Ovary (tissue), 9 donors: ENCODE measurements around the gene MCCC1. TPM values are rescaled to one million over a fixed set of nuclear protein-coding genes. Genes with fewer than 3 reads are reported as not detected.

Source experiments
- DNase-seq, 5 donors: peaks; one replicate each; pipeline ENCODE4 v3.0.0-alpha.2; 2019 to 2020
- H3K27ac ChIP-seq, 2 donors: fragments of 200-600 bp; one replicate each; pipeline versions ENCODE4 v1.5.1 to v1.8.0; 2019 to 2022
- H3K27me3 ChIP-seq: fragments of 200-600 bp; one replicate; pipeline ENCODE4 v1.8.0; 2022
- H3K36me3 ChIP-seq: fragments of 200-600 bp; sonication (generic); one replicate; pipeline ENCODE4 v1.5.1; 2019
- H3K4me1 ChIP-seq: one replicate; pipeline ENCODE4 v1.8.1; 2013; ENCODE audit warnings: mild to moderate bottlenecking, moderate library complexity; ENCODE audit not compliant: insufficient read depth
- H3K4me3 ChIP-seq: fragments of 200-600 bp; sonication (generic); one replicate; pipeline ENCODE4 v1.5.1; 2017
- H3K9me3 ChIP-seq, 2 donors: fragments of 200-600 bp in 1 of 2; sonication (generic) in 1 of 2; one replicate each; pipeline versions ENCODE4 v1.5.1 to v1.8.1; 2013 to 2019; ENCODE audit warnings: mild to moderate bottlenecking in 1 of 2, moderate library complexity in 1 of 2
- EP300 ChIP-seq: sonication (generic); formaldehyde crosslinking; IDR thresholded peaks from one replicate; pipeline ENCODE4 v1.6.1; 2017; ENCODE audit warnings: antibody characterized with exemption
- POLR2A ChIP-seq: fragments of 450-650 bp; IDR thresholded peaks from one replicate; pipeline ENCODE4 v1.6.1; 2017; ENCODE audit warnings: antibody characterized with exemption, mild to moderate bottlenecking, moderate library complexity
- WGBS, 3 donors: extraction: QIAGEN DNeasy Blood & Tissue Kit in 1 of 3; methylation state at CpG; one replicate each; pipeline versions ENCODE4 v1.1.5 to v1.1.7; 2013 to 2017; 5-methylcytosine and 5-hydroxymethylcytosine counted together
- intact Hi-C, 4 donors: fragments of 100-400 bp; cut with DNase I; formaldehyde crosslinking; loops; one replicate each; pipeline versions ENCODE4 v1.11.0 to v1.15.1; 2022 to 2023
- polyA plus RNA-seq, 2 donors: library from polyadenylated mRNA; stranded (reverse); fragments of 200-250 nt in 1 of 2; fragments of 350-450 nt in 1 of 2; fragmentation: Illumina TruSeq in 1 of 2; extraction: RNeasy Lipid Tissue Mini Kit (QIAGEN cat#74804) in 1 of 2; gene quantifications; one replicate each; pipeline ENCODE4 v1.2.3, GENCODE V29; 2013 to 2014
- total RNA-seq, 7 donors: library from RNA; depleted of rRNA in 2 of 7; stranded (reverse); fragments of >200 nt in 2 of 7; fragmentation: NEBNext Ultra II Directional in 3 of 7; extraction: Animal tissue kit (Norgen Biotek cat#: 25700) in 3 of 7; gene quantifications; one replicate each; pipeline versions ENCODE4 v1.1.0 to v1.2.4, GENCODE V29; 2016 to 2023
- TF ChIP-seq, protein P1 (sequence below), 3 donors: fragments of 450-650 bp in 2 of 3; fragments of 200-600 bp in 1 of 3; IDR thresholded peaks; one replicate each; pipeline versions ENCODE4 v1.5.1 to v1.8.0; 2016 to 2022; ENCODE audit warnings: antibody characterized with exemption in 3 of 3, mild to moderate bottlenecking in 1 of 3
- donor health status: DM: no; HTN: no; CAD: no; lungs with moderate emphysema.
- donor health status: DM: no; HTN: no; CAD: no.
- donor health status: Bipolar disorder and iron deficiency.
- donor health status: DM: yes; HTN: yes; CAD: no.
- donor health status: DM: no; HTN: no; CAD: no.
- donor health status: DM: yes; HTN: yes; CAD: no.

MCCC1 gene
- total and polyA plus RNA-seq, 9 donors: 21.7 to 32.8 (median 28.5) TPM

DNA sequence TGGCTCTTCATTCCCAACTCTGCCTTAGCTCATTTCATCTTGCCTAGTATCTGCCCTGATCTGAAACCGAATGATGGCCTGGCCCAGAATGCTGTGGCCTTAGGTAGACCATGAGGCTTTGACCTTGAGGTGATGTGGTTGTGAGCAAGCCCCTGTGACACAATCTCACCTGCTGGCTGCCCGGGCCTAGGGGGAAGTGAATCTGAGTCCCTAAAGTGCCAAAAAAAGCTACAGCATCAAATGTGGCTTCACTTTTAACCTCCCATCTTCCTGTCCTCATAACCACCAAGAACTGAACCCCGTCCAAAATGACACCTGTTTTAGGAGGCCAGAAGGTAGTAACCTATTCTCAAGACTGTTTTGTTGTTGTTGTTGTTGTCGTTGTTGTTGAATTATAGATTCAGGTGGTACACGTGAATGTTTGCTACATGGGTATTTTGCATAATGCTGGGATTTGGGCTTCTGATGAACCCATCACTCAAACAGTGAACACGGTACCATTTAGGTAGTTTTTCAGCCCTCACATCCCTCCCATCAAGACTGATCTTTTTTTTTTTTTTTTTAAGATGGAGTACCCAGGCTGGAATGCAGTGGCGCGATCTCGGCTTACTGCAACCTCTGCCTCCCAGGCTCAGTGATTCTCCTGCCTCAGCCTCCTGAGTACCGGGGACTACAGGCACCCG, 54.6 kb downstream of the MCCC1 start:
- TF ChIP-seq, protein P1, sequence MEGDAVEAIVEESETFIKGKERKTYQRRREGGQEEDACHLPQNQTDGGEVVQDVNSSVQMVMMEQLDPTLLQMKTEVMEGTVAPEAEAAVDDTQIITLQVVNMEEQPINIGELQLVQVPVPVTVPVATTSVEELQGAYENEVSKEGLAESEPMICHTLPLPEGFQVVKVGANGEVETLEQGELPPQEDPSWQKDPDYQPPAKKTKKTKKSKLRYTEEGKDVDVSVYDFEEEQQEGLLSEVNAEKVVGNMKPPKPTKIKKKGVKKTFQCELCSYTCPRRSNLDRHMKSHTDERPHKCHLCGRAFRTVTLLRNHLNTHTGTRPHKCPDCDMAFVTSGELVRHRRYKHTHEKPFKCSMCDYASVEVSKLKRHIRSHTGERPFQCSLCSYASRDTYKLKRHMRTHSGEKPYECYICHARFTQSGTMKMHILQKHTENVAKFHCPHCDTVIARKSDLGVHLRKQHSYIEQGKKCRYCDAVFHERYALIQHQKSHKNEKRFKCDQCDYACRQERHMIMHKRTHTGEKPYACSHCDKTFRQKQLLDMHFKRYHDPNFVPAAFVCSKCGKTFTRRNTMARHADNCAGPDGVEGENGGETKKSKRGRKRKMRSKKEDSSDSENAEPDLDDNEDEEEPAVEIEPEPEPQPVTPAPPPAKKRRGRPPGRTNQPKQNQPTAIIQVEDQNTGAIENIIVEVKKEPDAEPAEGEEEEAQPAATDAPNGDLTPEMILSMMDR (IDR thresholded peaks at IDR 0.05): no peak
- no peak for TF ChIP-seq EP300
- no peak for TF ChIP-seq POLR2A
- no peak overlapping the region for H3K27ac ChIP-seq
- intact Hi-C loops: no loop called here
- 84 to 86% (median 84%) methylated on average over 11 of the region's 11 CpGs for WGBS, 3 donors
- H3K36me3 ChIP-seq: no peaks in the 10 kb centered on the region
- H3K9me3 ChIP-seq: no peaks in the 10 kb centered on the region
- no peak for DNase-seq
- no peaks in the 10 kb centered on the region for H3K27me3 ChIP-seq
- H3K4me1 ChIP-seq: no peaks in the 10 kb centered on the region
- no peak overlapping the region for H3K4me3 ChIP-seq

DNA sequence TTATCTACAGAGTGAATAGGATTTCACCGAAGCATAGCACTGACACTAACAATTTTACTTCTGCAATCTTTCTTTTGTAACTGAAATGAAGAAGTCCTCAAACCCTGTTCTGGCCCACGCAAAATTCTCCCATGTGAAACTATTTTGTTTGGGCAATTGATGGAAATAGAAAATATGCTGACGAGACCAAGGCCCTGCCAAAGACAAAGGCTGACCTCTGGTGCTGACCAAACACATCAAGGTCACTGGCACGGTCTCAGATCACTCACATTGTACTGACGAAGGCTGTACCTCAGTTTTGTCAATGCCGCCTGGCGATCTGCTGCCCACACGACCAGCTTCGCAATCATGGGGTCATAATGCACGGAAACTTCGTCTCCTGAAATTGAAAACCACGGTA, 60.5 kb downstream of the MCCC1 start:
- H3K27me3 ChIP-seq: no peaks in the 10 kb centered on the region
- no peaks in the 10 kb centered on the region for H3K9me3 ChIP-seq
- TF ChIP-seq POLR2A: no peak
- TF ChIP-seq, protein P1 (IDR thresholded peaks at IDR 0.05): no peak
- peak in 2 of 5 donors; percentile 11 to 25 for DNase-seq
- no peaks in the 10 kb centered on the region for H3K36me3 ChIP-seq
- H3K4me1 ChIP-seq: peaks cover 2% of the 10 kb centered on the region
- no peak overlapping the region for H3K4me3 ChIP-seq
- 56 to 82% (median 62%) methylated on average over 12 of the region's 12 CpGs for WGBS, 3 donors
- H3K27ac ChIP-seq: no peak overlapping the region
- intact Hi-C loops: no loop called here

DNA sequence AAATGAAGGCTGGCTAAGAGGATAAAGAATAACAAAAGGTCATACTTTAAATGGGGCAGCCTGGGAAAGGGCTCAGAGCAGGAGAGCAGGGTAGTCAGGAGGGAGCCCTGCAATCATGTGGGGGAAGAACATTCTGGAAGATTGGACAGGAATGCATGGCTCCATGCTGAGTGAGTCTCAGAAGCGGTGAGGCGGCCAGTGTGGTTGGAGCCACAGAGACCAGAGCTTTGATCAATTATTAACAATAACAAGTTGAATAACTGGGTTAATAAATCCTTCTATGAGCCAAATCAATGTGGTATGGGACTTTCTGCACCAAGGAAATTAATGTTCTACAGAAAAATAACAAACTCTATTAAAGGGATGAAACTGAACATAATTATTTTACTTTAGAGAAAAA, 61.1 kb downstream of the MCCC1 start:
- TF ChIP-seq EP300: no peak
- no peak for TF ChIP-seq POLR2A
- TF ChIP-seq, protein P1 (IDR thresholded peaks at IDR 0.05): no peak
- DNase-seq: no peak
- intact Hi-C loops: no loop called here
- Histone ChIP-seq H3K27ac (no peak overlapping the region), H3K27me3 (no peaks in the 10 kb centered on the region), H3K4me3 (no peak overlapping the region), H3K4me1 (peaks cover 2% of the 10 kb centered on the region), H3K9me3 (no peaks in the 10 kb centered on the region), H3K36me3 (no peaks in the 10 kb centered on the region)
- WGBS, 3 donors: 92 to 97% (median 94%) methylated on average over 2 of the region's 2 CpGs

DNA sequence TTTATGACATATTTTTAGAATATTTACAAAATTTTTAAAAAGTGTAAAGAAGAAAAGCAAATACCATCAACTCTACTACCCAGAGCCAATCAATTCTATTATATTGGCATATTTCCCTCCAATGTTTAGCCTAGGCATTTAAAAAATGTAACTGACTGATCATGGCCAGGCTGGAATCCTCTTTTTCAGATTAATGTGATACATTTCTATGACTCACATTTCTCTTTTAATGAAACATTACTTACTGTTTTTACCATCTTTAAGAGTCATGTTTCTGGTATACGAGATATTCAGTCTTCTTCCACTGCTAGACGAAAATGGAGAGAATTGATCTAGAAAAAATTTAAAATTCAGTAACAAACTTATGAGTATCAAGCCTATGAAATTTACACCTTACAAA, 65.5 kb downstream of the MCCC1 start:
- Histone ChIP-seq H3K27me3 (no peaks in the 10 kb centered on the region), H3K4me3 (no peak overlapping the region), H3K4me1 (peaks cover 2% of the 10 kb centered on the region), H3K27ac (no peak overlapping the region), H3K36me3 (no peaks in the 10 kb centered on the region), H3K9me3 (no peaks in the 10 kb centered on the region)
- 72 to 83% (median 77%) methylated on average over 2 of the region's 2 CpGs for WGBS, 3 donors
- TF ChIP-seq, protein P1 (IDR thresholded peaks at IDR 0.05): no peak
- TF ChIP-seq POLR2A (no peak), EP300 (no peak)
- DNase-seq: no peak
- intact Hi-C loops: loop anchor here in 1 of 4 donors (5.0 kb wide), 1 partner anchor 749 kb away; no protein-coding TSS in a partner anchor
